Adipose tissue (tissue), 3 donors: ENCODE data around the gene IGF1R. TPM values are rescaled to one million over a fixed set of nuclear protein-coding genes. Genes with fewer than 3 reads are reported as not detected.

Experiments
- H3K27ac ChIP-seq: one replicate; pipeline ENCODE4 v1.5.1; 2013; ENCODE audit warnings: low read depth, low read length
- WGBS, 3 donors: extraction: QIAGEN DNeasy Blood & Tissue Kit; methylation state at CpG; one replicate each; pipeline ENCODE4 v1.1.7; 2013; 5-methylcytosine and 5-hydroxymethylcytosine counted together
- polyA plus RNA-seq, 3 donors: library from polyadenylated mRNA; stranded (reverse); fragments of 200-250 nt; gene quantifications; one replicate each; pipeline ENCODE4 v1.2.3, GENCODE V29; 2013
- donor health status: healthy with polysubstance abuse.
- donor health status: Bipolar disorder and iron deficiency.
- donor health status: healthy.

IGF1R gene
- polyA plus RNA-seq, 3 donors = 3.9 to 5.6 (median 4.0) TPM

DNA sequence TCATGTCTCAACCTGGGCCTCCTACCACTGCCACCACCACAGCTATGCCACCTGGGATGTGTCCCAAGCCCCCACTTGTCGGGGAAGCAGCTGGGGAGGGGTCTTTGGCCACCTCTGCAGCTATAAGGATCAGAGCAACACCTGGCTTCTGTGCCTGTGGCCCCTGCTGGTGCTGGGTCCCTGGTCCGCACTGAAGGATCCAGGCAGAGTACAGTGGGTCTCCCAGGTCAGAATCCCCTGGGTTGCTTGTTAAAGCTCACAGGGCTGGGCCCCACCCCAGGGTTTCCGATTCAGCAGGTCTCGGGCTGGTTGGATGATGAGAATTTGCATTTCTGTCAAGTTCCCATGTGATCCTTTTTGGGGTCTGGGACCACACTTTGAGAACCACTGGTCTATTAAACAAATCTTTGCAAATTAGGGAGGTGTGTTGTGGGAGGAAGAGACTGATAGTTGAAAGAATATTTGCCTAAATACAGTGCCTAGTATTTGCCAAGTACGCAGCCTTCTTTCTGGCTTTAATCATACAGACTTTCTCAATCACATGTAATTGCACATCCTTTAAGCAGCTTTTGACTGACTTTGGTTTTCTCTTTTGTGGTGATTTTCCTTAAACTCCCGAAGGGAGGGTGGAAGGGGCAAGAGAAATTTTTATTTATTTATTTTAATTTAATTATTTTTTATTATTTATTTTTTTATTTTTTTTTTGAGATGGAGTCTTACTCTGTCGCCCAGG lies 127.3 kb downstream of the IGF1R start:
- no peak overlapping the region for H3K27ac ChIP-seq
- 77 to 84% (median 79%) methylated on average over 7 of the region's 7 CpGs for WGBS, 3 donors

DNA sequence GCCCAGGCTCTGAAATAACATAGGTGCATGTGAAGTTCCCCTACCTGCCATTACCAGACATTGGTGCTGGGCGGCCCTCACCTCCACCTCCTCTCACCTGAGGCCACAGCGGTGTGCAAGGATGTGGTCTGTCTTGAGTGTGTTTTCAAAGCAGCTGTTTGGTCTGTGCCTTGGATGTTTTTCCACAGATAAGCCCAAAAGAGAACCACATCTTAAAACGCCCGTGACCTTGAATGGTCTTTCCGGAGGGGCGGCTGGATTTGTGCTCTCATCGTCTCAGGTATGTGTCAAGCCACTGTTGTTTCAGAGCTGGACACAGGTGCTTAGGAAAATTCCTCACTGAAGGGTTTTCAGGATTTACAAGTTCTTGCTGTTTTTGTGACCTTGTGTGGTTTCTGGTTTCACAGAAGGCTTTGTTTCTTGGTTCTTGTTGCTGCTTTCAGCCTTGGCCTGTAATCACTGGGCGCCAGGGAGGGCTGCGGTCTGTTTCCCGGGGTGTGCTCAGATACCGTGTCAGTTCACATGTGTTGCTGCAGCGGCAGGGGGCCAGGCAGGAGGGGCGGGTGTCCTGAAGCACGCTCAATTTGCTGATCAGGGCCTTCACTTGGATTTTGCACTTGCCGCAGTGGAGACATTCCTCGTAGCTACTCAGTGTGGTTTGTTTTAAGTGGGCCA lies 128.4 kb downstream of the IGF1R start:
- no peak overlapping the region for H3K27ac ChIP-seq
- 21 to 64% (median 49%) methylated on average over 16 of the region's 16 CpGs for WGBS, 3 donors

DNA sequence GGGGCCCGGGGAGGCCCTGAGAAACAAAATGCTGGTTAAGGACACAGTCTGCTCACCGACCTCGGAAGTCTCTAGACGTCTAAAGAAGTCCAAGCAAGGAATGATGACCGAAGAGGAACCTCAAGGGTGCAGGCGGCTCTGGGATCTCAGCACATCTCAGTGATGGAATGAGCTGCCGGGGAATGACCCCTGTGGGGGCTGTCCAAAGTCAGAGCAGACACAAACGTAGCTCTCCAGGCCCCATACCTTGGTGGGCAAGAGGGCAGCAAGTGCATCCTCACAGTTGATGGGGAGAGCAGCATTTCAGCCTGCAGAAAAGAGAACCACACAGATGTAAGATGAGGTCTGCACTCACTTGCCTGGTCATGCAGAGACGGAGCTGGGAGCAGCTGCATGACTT lies 129.1 kb downstream of the IGF1R start:
- 66 to 86% (median 80%) methylated on average over 9 of the region's 9 CpGs for WGBS, 3 donors
- no peak overlapping the region for H3K27ac ChIP-seq

DNA sequence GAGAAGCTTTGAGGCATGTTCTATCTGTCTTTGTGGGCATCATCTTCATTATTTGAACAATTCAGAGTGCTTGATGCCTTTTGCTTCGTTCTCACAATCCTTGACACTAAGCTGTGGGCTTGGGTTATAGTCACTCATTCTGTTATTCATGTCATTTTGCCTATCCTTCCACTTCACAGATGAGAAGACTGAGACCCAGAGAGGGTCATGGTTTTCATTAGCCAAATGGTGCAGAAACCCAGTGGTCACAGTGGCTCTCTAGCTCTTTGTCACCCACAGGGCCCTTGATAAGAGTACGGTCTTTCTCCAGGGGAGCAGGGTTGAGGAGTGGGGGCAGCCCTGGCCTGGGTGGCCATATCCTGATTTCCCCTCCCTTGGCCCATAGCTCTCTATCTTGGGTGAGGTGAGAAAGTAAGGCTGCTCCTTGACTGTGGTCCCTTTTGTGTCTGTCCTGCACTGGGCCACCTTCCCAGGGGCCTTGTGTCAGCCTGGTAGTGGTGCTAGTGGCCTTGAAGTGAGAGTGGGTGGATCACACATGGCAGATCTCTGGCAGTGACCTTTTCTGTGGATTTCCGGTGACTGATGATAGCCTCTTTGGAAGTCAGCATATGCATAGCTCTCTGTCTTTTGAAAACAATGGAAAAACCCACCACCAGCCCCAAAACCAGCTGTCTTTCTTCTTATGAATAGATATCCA lies 130.1 kb downstream of the IGF1R start:
- no peak overlapping the region for H3K27ac ChIP-seq
- 85 to 93% (median 92%) methylated on average over 3 of the region's 3 CpGs for WGBS, 3 donors

DNA sequence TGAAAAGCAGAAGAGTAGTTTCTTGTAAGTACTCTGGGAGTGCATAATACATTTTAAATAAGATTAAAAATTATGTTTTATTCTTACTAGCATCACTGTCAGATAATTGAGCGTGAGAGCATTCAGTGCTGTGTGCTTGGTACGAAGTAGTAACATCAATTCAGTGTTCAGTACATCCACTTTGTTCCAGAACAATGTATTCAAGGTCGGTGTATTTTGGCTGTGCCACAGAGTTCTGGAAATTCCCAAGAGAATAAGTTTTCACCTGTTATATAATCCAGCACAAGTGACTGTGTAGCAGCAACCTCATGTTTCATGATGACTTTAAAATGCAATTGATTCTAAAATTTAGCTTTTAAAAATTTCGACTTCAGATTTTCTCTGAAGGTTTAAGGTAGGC lies 130.6 kb downstream of the IGF1R start:
- no peak overlapping the region for H3K27ac ChIP-seq
- 42 to 83% (median 82%) methylated on average over 4 of the region's 4 CpGs for WGBS, 3 donors

DNA sequence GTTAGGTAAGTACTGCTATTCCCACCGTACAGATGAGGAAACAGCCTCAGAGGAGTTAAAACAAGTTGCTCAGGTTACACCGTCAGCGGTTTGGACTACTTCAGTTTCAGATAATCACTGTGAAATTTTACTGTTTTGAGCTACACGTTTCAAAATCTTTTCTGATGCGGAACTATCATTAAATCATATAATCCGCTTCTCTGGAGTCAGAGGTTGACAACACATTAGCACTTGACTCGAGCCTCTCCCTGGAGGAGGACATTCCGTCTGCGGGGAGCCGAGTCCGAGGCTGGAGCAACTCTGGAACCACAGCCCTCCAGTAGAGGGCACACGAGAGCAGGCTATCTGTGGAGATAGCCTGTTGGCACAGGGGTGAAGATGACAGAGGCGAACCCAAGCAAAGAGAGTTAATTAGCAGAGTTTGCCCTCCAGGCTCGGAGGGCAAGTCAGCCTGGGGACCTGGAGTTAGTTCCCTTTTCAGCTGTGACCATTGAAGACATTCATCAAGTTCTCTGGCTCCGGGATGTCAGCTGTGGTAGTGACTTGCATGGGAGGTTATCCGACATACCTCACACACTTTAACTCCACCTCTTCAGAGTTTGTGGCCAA lies 131.2 kb downstream of the IGF1R start:
- WGBS, 3 donors = 20 to 26% (median 21%) methylated on average over 16 of the region's 16 CpGs
- no peak overlapping the region for H3K27ac ChIP-seq

DNA sequence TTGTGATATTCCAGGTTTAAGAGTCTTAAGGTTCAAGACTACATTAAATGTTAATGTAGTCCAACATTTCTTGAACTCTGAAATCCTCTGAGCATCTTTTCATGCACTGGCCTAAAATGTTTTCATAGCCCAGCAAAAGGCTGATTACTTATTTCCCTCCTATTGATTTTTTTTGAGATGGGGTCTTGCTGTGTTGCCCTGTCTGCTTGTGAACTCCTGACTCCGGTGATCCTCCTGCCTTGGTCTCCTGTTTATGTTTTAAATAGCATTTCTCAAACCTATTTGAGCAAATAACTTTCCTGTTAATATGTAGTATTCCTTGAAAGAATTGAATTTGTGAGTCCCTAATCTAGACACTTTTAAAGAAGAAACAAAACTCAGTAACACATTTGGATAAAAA lies 133.5 kb downstream of the IGF1R start:
- no peak overlapping the region for H3K27ac ChIP-seq
- 95 to 100% (median 97%) methylated on average over 1 of the region's 1 CpG for WGBS, 3 donors

DNA sequence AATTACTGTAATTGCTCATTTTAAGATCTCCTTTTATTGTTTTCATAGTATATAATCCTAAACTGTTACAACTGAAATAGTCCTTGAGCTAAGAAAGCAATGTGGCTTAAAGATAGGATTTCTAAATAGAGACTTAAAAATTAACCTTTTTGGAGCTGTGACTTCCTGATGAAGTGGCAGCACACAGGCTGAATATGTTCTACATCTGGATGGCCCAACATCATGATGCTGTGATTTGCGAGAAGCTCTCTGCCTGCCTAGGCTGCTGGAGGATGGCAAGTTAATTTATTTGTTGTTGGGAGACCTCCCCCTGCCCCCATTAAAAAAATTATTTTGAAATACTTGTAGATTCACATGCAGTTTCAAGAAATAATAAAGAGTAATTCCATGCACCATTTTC lies 134.5 kb downstream of the IGF1R start:
- no peak overlapping the region for H3K27ac ChIP-seq
- WGBS, 3 donors = 53 to 91% (median 84%) methylated on average over 1 of the region's 1 CpG

DNA sequence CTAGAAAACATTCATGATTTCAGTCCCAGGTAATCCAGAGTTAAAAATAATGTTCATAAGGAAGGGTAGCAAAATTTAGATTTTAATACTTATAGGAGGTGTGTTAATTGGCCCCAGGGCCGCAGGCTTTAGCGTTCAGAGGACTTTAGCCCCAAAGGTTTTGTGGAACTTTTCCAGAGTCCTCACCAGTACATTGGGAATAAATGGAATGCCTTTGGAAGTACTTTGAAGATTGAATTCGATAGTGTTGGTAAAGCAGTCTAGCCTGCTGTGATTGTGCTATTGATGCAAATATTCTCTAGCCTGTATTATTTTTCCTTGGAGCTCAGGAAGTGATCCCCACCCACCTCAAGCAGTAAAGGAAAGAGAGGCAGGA lies 137.1 kb downstream of the IGF1R start:
- H3K27ac ChIP-seq = no peak overlapping the region
- WGBS, 3 donors = 29 to 90% (median 82%) methylated on average over 3 of the region's 3 CpGs

DNA sequence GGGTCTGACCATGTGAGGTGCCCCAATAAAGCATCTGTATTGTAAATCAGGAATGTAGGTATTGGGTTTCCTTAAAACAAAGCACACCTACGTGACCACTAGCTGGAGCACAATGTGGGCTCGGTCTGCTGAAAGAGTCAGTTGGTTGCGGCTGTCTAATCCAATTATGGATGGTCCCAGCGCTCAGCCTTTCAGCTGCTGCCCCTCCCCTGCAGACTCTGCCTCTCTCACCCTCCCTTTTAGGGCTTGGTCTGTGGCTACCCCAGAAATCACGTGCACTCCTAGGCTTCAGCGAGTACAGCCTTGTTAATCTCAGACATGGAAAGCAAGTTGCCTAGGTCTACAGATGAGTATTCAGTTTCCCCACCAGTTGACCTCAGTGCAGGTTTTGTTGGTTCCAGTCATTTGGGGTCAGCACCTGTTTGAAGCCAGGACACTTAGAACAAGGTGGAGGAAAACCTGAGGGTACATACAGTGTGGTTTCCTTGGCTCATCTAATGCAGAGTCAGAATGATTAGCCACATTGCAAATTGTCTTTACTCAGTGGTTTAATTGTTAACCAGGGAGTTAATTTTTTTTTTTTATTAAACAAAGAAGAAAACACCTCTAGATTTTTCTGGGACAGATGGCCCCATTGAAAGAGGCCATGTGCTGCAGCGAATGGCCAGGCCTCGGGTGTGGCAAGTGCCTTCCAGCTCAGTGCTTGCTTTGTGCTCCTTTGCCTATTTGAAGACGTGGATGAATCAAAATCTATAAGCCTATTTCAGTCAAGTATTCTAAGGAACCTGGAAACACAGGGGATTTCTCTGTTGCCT lies 137.7 kb downstream of the IGF1R start:
- 49 to 88% (median 81%) methylated on average over 9 of the region's 9 CpGs for WGBS, 3 donors
- H3K27ac ChIP-seq = no peak overlapping the region

DNA sequence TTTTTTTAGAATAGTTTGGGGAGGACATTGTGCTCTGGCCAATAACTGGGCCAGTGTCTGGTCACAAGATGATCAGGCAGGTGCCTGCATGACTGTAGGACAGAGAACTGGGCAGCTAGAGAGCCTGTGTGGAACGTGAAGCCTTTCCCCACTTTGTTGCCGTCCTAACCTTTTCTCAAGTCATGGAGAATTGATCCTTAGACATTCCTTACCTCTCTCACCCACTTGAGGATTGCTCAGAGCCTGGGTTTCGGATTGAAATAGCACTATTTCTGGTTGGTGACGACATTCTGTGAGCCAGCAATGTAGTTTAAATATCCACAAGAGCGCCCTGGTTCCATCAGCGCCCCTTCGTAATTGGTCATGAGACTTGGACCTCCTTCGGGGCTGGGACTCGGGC lies 138.4 kb downstream of the IGF1R start:
- no peak overlapping the region for H3K27ac ChIP-seq
- 88 to 98% (median 89%) methylated on average over 9 of the region's 9 CpGs for WGBS, 3 donors

DNA sequence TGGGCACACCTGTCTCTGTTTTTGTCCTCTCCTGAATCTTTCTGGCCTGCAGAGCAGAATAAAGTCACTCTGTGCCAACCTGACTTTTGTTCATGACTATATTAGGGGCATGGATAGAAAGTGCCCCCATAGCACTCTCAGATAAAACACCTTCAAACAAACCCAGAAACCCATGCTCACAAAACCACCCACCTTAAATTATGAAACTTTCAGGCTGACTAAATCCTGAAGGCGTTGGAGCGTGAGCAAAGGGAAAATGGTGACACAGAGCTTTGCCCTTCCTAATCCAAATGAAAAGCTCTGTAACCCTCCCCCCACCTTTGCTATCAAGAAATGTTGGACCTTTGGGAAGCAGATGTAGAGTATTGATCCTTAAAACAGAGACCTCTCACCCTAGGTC lies 138.9 kb downstream of the IGF1R start:
- H3K27ac ChIP-seq = no peak overlapping the region
- 53 to 97% (median 84%) methylated on average over 2 of the region's 2 CpGs for WGBS, 3 donors

DNA sequence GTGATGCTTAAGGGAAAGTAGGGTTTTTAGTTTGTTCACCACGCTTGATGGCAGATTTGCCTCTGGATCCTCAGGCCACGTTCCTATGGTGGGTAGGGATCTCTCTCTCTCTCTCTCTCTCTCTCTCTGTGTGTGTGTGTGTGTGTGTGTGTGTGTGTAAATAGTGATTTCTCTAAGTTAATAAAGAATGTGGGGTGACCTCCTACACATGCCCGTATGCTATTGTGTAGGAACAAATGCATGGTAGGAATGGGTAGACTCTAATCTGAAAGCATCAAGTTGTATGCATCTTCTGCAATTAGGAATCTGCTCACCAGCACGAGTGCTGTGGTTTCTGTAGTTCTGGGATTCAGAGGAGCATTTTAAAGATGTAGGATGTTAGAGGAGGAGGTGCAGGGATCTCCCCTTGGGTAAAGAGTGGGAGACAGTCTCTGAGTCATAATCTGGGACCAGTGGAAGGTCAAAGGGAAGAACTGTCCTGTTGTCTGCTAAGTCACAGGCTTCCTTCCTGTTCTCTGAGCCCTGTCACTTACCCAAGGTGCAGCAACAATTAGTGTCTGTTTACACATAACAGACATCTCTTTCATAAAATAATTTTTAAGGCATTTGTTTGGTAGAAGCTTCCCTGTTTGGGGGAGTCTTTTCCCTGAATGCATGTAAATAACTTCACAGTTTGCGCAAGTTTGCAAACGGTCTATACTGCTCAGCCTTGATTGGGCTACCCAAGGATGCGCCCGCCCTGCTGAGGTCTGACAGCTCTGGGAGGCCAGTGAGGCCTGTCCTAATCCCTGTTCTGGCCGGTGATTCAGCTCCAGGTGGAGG lies 139.8 kb downstream of the IGF1R start:
- H3K27ac ChIP-seq = no peak overlapping the region

DNA sequence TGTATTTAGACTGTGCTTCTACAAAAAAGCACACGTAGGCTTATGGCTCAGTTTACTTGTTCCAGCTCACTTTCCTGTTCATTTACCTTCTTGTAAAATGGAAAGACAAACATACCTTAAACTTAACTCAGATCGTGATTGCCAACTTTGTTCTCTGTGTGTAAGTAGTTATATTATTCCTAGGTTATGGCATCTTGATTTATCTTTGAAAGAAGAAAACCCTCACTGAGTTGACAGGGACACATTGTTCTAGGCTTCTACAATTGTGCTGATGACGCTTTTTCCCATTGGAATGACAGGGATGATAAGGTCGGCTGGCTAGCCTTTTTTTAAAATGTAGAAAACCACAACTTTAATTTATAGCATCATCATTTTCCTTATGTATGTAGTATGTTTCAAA lies 140.7 kb downstream of the IGF1R start:
- 47 to 86% (median 85%) methylated on average over 4 of the region's 4 CpGs for WGBS, 3 donors
- H3K27ac ChIP-seq = no peak overlapping the region

More for the DNA sequence above, 139.8 kb downstream of the IGF1R start:
- WGBS, 3 donors = 57 to 85% (median 58%) methylated on average over 9 of the region's 9 CpGs

DNA sequence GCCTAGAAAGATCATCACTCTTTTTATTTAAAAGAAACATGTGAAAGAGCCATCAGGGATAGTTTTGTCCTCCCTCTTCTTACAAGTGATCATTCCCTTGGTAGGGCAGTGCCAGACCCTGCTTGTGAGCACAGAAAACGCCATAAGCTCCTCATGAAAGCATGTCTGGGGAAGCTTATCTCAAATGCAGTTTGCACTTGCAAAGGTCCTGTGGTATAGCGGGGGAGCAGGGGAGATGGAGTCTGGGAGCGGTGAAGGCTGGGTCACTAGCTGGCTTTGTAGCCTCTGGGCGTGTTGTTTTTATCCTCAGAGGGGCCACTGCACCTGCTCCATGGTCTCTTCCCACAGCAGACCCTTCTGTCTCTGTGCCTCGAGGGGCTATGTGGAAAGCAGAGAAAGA lies 141.9 kb downstream of the IGF1R start:
- 93 to 95% (median 94%) methylated on average over 5 of the region's 5 CpGs for WGBS, 3 donors
- H3K27ac ChIP-seq = no peak overlapping the region

DNA sequence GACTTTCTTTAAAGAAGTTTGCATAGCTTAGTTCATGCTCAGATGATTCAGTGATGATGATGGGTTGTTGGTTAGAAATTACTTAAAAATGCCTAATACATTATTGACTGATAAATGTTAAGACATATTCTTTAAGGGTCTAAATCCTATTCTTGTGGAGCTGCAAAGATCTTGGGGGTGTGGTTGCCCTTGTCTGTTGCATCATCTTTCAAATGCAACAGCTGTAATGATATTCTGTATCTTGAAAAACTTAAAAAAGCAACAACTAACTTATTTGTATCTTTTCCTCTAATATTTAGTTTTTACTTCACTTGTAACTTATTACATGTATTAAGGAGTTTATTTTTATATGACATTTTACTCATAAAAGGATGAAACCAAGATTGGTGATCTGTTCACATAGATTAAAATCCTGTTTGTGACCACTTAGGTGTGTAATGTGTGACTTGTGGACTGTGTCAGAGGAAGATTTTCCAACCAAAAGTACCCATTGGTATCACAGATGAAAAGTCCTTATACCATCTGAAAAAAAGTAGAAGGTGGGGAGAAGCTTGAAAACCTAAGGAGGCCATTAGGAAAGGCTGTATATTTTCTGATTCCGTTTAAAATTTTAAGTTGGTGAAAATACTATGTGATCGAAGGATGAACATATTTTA lies 142.8 kb downstream of the IGF1R start:
- H3K27ac ChIP-seq = no peak overlapping the region
- 86 to 96% (median 93%) methylated on average over 2 of the region's 2 CpGs for WGBS, 3 donors

DNA sequence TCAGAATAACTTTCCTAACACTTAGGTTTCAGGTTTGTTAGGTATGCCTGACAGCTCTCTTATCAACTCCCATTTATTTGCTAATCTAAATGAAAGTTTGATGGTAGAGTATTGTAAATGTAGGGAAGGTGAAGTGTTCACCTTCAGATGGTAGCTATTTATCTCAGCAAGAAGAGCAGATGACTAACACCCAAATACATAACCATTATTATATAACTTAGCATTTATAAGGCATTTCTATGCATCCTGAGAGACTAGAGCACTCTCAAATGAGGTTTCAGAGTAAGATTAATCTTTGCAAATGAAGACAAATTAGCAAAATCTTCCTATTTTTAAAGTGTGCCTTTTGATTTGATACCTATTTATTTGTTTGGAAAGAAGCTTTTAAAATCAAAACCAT lies 143.8 kb downstream of the IGF1R start:
- H3K27ac ChIP-seq = no peak overlapping the region
